ENCODE results near the gene KLHL29.

DNA sequence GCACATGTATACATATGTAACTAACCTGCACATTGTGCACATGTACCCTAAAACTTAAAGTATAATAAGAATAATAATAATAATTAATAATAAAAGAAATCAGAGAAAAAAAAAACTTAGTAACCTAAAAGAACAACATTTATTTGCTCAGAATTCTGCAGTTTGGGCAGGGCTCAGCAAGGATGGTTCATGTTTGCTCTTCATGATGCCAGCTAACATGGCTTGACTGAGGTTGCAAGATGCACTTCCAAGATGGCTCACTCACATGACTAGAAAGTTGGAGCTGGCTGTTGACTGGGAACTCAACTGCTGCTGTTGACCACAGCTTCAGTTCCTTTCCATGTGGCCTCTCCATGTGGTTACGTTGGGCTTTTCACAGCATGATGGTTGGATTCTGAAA, 56.4 kb downstream of the KLHL29 start:
- TF ChIP-seq POLR2AphosphoS5 (IDR thresholded peaks at IDR 0.05; ENCODE audit: low read depth, low read length) (no peak), FOXP2 (optimal IDR thresholded peaks at IDR 0.05; ENCODE audit: borderline replicate concordance, extremely low read depth, extremely low read length, insufficient read depth) (no peak)
